Measurements from ENCODE around the gene MMP15.

Gene MMP15

DNA sequence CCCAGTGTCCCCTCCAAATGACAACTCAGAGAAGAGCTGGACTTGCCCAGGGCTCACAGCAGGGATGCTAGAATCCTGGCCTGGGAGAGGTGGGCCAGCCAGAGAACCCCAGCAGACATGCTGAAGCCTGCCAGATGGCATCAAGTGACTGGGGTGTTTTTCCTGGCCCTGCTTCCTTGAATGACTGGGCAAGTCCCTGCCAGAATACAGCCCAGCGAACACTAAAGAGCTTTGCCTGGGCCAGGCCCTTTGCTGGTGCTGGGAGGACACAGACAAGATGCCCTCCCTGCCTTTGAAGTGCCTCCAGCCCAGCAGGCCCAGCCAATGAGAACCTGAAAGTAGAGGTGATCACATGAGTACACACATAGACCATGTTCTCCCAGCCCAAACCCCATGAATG is 36.6 kb upstream of the MMP15 start:
- Histone ChIP-seq H3K9ac (ENCODE audit: low read length) (no peak overlapping the region), H3K4me3 (ENCODE audit: low read length) (no peak overlapping the region), H3K4me1 (ENCODE audit: control insufficient read depth, insufficient read depth, low read length) (peaks cover 3% of the 10 kb centered on the region), H3K27me3 (ENCODE audit: control insufficient read depth, insufficient read depth, low read length) (no peaks in the 10 kb centered on the region), H3K27ac (ENCODE audit: low read depth, low read length) (no peak overlapping the region), H3K36me3 (ENCODE audit: control insufficient read depth, insufficient read depth, low read length) (no peaks in the 10 kb centered on the region)

GRCh38 chr16:57991551-57992059 is 33.9 kb upstream of the MMP15 start:
- no peaks in the 10 kb centered on the region for H3K27me3 ChIP-seq (ENCODE audit: control insufficient read depth, insufficient read depth, low read length)
- H3K4me1 ChIP-seq (ENCODE audit: control insufficient read depth, insufficient read depth, low read length): no peaks in the 10 kb centered on the region
- H3K4me3 ChIP-seq (ENCODE audit: low read length): no peak overlapping the region
- H3K9ac ChIP-seq (ENCODE audit: low read length): no peak overlapping the region
- H3K36me3 ChIP-seq (ENCODE audit: control insufficient read depth, insufficient read depth, low read length): no peaks in the 10 kb centered on the region
- H3K27ac ChIP-seq (ENCODE audit: low read depth, low read length): no peak overlapping the region

- no peak overlapping the region for H3K27ac ChIP-seq (ENCODE audit: low read depth, low read length)
- H3K9ac ChIP-seq (ENCODE audit: low read length): no peak overlapping the region
- H3K4me3 ChIP-seq (ENCODE audit: low read length): no peak overlapping the region
- H3K27me3 ChIP-seq (ENCODE audit: control insufficient read depth, insufficient read depth, low read length): no peaks in the 10 kb centered on the region
- H3K4me1 ChIP-seq (ENCODE audit: control insufficient read depth, insufficient read depth, low read length): no peaks in the 10 kb centered on the region
- no peaks in the 10 kb centered on the region for H3K36me3 ChIP-seq (ENCODE audit: control insufficient read depth, insufficient read depth, low read length)
These were observed 33.5 kb upstream of the MMP15 start for GRCh38 chr16:57992084-57992483.

GRCh38 chr16:57993438-57993837 is 32.1 kb upstream of the MMP15 start:
- Histone ChIP-seq H3K36me3 (ENCODE audit: control insufficient read depth, insufficient read depth, low read length) (peaks cover 3% of the 10 kb centered on the region), H3K27ac (ENCODE audit: low read depth, low read length) (no peak overlapping the region), H3K4me3 (ENCODE audit: low read length) (no peak overlapping the region), H3K4me1 (ENCODE audit: control insufficient read depth, insufficient read depth, low read length) (no peaks in the 10 kb centered on the region), H3K27me3 (ENCODE audit: control insufficient read depth, insufficient read depth, low read length) (no peaks in the 10 kb centered on the region), H3K9ac (ENCODE audit: low read length) (no peak overlapping the region)

GRCh38 chr16:57993897-57994296 is 31.7 kb upstream of the MMP15 start:
- no peak overlapping the region for H3K27ac ChIP-seq (ENCODE audit: low read depth, low read length)

DNA sequence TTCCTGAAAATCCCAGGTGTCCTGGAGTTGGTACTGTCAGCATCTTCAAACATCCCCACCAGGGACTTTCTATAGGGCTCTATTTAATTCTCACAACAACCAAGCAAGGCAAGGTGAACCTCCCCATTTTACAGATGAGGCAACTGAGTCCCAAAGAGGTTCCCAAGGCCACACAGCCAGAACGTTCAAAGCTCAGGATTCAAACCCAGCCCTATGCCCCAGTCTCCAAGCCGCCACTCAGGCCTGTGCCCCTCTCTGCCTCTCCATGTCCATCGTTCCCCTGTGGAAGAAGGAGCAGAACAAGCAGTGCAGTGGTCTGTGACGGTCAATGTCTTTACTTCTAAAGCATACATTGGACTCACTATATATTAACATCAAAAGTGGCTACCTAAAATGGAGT is 31.2 kb upstream of the MMP15 start:
- H3K27ac ChIP-seq (ENCODE audit: low read depth, low read length): no peak overlapping the region
- H3K36me3 ChIP-seq (ENCODE audit: control insufficient read depth, insufficient read depth, low read length): peaks cover 3% of the 10 kb centered on the region
- no peaks in the 10 kb centered on the region for H3K27me3 ChIP-seq (ENCODE audit: control insufficient read depth, insufficient read depth, low read length)
- H3K4me1 ChIP-seq (ENCODE audit: control insufficient read depth, insufficient read depth, low read length): peaks cover 5% of the 10 kb centered on the region
- H3K4me3 ChIP-seq (ENCODE audit: low read length): no peak overlapping the region
- no peak overlapping the region for H3K9ac ChIP-seq (ENCODE audit: low read length)

More at GRCh38 chr16:57993897-57994296, 31.7 kb upstream of the MMP15 start:
- Histone ChIP-seq H3K27me3 (ENCODE audit: control insufficient read depth, insufficient read depth, low read length) (no peaks in the 10 kb centered on the region), H3K36me3 (ENCODE audit: control insufficient read depth, insufficient read depth, low read length) (peaks cover 3% of the 10 kb centered on the region), H3K4me1 (ENCODE audit: control insufficient read depth, insufficient read depth, low read length) (peaks cover under 1% of the 10 kb centered on the region), H3K4me3 (ENCODE audit: low read length) (no peak overlapping the region), H3K9ac (ENCODE audit: low read length) (no peak overlapping the region)

- Histone ChIP-seq H3K27me3 (ENCODE audit: control insufficient read depth, insufficient read depth, low read length) (no peaks in the 10 kb centered on the region), H3K36me3 (ENCODE audit: control insufficient read depth, insufficient read depth, low read length) (peaks cover 3% of the 10 kb centered on the region), H3K9ac (ENCODE audit: low read length) (no peak overlapping the region), H3K27ac (ENCODE audit: low read depth, low read length) (no peak overlapping the region), H3K4me1 (ENCODE audit: control insufficient read depth, insufficient read depth, low read length) (peaks cover 9% of the 10 kb centered on the region), H3K4me3 (ENCODE audit: low read length) (no peak overlapping the region)
These were observed 30.8 kb upstream of the MMP15 start for GRCh38 chr16:57994778-57995177.

DNA sequence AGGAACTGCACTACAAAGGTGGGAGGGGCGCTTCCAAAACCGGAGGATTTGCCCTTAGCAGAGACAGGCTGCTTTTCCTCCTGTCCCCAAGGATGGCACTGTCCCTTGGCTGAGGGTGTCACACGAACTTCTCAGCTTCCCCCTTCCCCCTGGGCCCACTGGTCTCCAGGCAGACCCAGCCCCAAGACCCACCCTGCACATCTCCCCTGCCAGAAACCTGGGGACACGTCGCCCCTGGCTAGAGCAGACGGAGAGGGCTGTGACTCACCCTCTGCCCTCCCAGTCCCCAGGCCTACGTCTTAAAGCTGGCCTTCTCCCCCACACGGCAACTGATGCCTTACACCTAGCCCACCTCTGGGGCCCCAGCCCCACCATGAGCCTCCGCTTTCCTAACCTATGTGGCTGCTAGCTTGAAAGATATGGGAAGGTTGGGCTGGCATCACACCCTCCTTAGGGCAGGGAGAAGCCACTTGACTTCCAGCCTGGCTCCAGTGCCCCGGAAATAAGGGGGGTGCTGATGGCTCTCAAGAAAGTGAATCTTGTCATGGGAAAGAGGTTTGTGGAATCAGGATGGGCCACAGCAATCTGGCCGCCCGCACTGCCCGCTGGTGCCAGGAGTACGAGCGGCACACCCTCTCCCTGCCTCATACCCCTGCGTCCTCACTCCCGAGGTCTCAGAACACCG is 29.7 kb upstream of the MMP15 start:
- H3K4me1 ChIP-seq (ENCODE audit: control insufficient read depth, insufficient read depth, low read length): peaks cover 11% of the 10 kb centered on the region
- no peak overlapping the region for H3K4me3 ChIP-seq (ENCODE audit: low read length)
- peaks cover 3% of the 10 kb centered on the region for H3K36me3 ChIP-seq (ENCODE audit: control insufficient read depth, insufficient read depth, low read length)
- no peak overlapping the region for H3K9ac ChIP-seq (ENCODE audit: low read length)
- H3K27ac ChIP-seq (ENCODE audit: low read depth, low read length): no peak overlapping the region
- no peaks in the 10 kb centered on the region for H3K27me3 ChIP-seq (ENCODE audit: control insufficient read depth, insufficient read depth, low read length)

DNA sequence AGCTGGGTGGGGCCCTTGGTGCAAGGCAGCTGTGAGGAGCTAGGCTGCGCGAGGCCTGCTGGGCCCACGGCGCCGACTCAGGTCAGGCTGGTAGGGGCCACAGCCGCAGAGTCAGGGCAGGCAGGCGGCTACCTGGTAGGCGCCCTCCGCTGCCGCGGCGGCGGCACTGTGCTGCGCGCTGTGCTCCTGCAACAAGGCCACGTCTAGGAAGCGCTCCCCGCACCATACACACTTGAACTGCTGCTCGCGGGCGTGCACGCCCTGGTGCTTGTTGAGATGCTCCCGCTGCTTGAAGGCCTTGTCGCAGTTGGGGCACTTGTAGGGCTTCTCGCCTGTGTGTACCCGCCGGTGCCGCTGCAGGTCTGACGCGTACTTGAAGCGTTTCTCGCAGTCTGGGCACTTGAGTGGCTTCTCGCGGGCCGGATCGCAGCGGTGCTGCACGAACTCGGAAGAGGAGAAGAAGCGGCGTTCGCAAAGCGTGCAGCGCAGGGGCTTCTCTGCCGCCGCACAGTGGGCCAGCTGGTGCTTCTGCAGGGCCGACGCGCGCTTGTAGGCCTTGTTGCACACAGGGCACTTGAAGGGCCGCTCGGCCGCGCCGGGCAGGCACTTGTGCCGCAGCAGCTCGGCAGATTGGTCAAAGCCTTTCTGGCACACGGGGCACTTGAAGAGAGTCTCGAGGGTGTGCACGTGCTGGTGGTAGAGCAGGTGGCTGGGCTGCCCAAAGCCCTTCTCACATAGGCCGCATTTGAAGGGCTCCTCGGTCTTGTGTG is 29.0 kb upstream of the MMP15 start:
- Histone ChIP-seq H3K4me3 (ENCODE audit: low read length) (no peak overlapping the region), H3K36me3 (ENCODE audit: control insufficient read depth, insufficient read depth, low read length) (peaks cover 3% of the 10 kb centered on the region), H3K27ac (ENCODE audit: low read depth, low read length) (no peak overlapping the region), H3K4me1 (ENCODE audit: control insufficient read depth, insufficient read depth, low read length) (peaks cover 11% of the 10 kb centered on the region), H3K9ac (ENCODE audit: low read length) (no peak overlapping the region), H3K27me3 (ENCODE audit: control insufficient read depth, insufficient read depth, low read length) (no peaks in the 10 kb centered on the region)

GRCh38 chr16:57997176-57997527 is 28.4 kb upstream of the MMP15 start:
- peaks cover 11% of the 10 kb centered on the region for H3K4me1 ChIP-seq (ENCODE audit: control insufficient read depth, insufficient read depth, low read length)
- H3K4me3 ChIP-seq (ENCODE audit: low read length): no peak overlapping the region
- peaks cover 3% of the 10 kb centered on the region for H3K36me3 ChIP-seq (ENCODE audit: control insufficient read depth, insufficient read depth, low read length)
- H3K27me3 ChIP-seq (ENCODE audit: control insufficient read depth, insufficient read depth, low read length): no peaks in the 10 kb centered on the region
- H3K27ac ChIP-seq (ENCODE audit: low read depth, low read length): no peak overlapping the region
- no peak overlapping the region for H3K9ac ChIP-seq (ENCODE audit: low read length)

- H3K27ac ChIP-seq (ENCODE audit: low read depth, low read length): no peak overlapping the region
- H3K36me3 ChIP-seq (ENCODE audit: control insufficient read depth, insufficient read depth, low read length): peaks cover 3% of the 10 kb centered on the region
- H3K4me1 ChIP-seq (ENCODE audit: control insufficient read depth, insufficient read depth, low read length): peaks cover 11% of the 10 kb centered on the region
- no peaks in the 10 kb centered on the region for H3K27me3 ChIP-seq (ENCODE audit: control insufficient read depth, insufficient read depth, low read length)
- no peak overlapping the region for H3K9ac ChIP-seq (ENCODE audit: low read length)
- no peak overlapping the region for H3K4me3 ChIP-seq (ENCODE audit: low read length)
These were observed 27.9 kb upstream of the MMP15 start for GRCh38 chr16:57997528-57998265.

DNA sequence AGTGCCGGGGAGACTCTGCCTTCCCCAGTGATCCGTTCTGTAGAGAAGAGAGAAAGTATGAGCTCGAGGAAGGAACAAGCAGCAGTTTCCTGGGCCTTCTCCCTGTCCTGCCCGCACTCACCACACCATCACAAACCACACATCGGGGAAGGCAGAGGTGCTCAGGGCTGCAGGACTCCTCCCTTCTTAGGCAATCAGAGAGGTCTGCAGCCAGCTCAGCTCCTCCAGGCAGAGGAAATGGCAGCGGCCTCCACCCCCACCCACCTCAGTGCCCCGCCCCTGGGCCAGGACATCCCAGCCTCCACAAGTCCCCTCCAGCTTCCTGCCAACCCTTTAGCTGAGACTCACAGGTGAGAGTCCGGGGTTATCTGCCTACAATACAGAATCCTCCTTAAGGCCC is 27.1 kb upstream of the MMP15 start:
- no peaks in the 10 kb centered on the region for H3K27me3 ChIP-seq (ENCODE audit: control insufficient read depth, insufficient read depth, low read length)
- H3K9ac ChIP-seq (ENCODE audit: low read length): no peak overlapping the region
- H3K4me1 ChIP-seq (ENCODE audit: control insufficient read depth, insufficient read depth, low read length): peaks cover 11% of the 10 kb centered on the region
- H3K27ac ChIP-seq (ENCODE audit: low read depth, low read length): no peak overlapping the region
- H3K4me3 ChIP-seq (ENCODE audit: low read length): no peak overlapping the region
- H3K36me3 ChIP-seq (ENCODE audit: control insufficient read depth, insufficient read depth, low read length): peaks cover 3% of the 10 kb centered on the region
